ENCODE data around the gene HPS3.

The HPS3 gene

DNA sequence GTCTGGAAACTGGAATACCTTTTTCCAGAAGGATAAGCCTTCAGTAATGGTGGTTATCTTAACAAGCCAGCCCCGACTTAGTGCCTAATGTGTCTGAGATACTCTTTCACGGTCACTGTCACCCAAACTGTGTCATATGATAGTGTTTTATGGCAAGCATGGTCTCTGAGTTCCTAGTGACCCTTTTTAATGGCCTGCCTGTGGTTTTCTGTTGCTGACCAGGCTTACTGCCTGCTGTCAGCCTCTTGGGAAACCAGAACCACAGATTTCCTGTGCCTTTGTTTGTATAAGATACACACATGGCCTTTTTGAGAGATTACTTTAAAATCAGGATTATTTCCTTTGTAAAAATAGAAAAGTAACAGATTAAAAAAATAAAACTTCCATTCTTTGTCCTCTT lies 22.4 kb downstream of the HPS3 start:
- no peak overlapping the region for H3K4me3 ChIP-seq (ENCODE audit: low read depth in 1 of 2, low read length in 2 of 2)
- H3K36me3 ChIP-seq (ENCODE audit: control insufficient read depth in 1 of 2, insufficient read depth in 2 of 2, low read length in 2 of 2): peaks cover 20 to 47% of the 10 kb centered on the region in 2 donors
- H3K27ac ChIP-seq (ENCODE audit: low read depth, low read length): no peak overlapping the region
- H3K9ac ChIP-seq (ENCODE audit: low read depth in 1 of 2, low read length in 2 of 2): no peak overlapping the region
- no peaks in the 10 kb centered on the region for H3K4me1 ChIP-seq (ENCODE audit: control insufficient read depth in 1 of 2, insufficient read depth in 2 of 2, low read length in 2 of 2)
- no peaks in the 10 kb centered on the region for H3K9me3 ChIP-seq (ENCODE audit: control insufficient read depth in 1 of 2, low read length in 2 of 2)
- H3K27me3 ChIP-seq (ENCODE audit: control insufficient read depth in 1 of 2, insufficient read depth in 2 of 2, low read length in 2 of 2): no peaks in the 10 kb centered on the region

DNA sequence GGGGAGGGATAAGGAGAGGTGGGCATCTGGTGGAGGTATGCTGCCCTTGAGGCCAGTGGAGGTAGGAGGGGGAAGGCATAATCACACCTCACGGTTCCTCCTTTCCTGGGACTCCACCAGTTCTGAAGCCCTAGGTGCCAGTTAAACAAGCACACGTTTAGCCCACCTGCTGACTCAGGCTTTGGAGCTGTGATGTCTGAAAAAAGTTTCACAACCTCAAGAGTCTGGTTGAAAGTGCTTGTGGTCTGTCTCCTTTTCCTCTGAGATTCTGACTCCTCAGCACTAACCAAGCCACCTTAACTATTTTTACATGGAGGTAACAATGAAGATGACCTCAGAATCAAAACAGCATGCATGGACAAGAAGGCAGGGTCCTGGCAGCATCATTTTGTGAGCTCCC lies 23.0 kb downstream of the HPS3 start:
- Histone ChIP-seq H3K9me3 (ENCODE audit: control insufficient read depth in 1 of 2, low read length in 2 of 2) (no peaks in the 10 kb centered on the region), H3K4me1 (ENCODE audit: control insufficient read depth in 1 of 2, insufficient read depth in 2 of 2, low read length in 2 of 2) (no peaks in the 10 kb centered on the region), H3K36me3 (ENCODE audit: control insufficient read depth in 1 of 2, insufficient read depth in 2 of 2, low read length in 2 of 2) (peaks cover 23 to 46% of the 10 kb centered on the region in 2 donors), H3K4me3 (ENCODE audit: low read depth in 1 of 2, low read length in 2 of 2) (no peak overlapping the region), H3K27ac (ENCODE audit: low read depth, low read length) (no peak overlapping the region), H3K27me3 (ENCODE audit: control insufficient read depth in 1 of 2, insufficient read depth in 2 of 2, low read length in 2 of 2) (no peaks in the 10 kb centered on the region), H3K9ac (ENCODE audit: low read depth in 1 of 2, low read length in 2 of 2) (no peak overlapping the region)

- Histone ChIP-seq H3K9me3 (ENCODE audit: control insufficient read depth in 1 of 2, low read length in 2 of 2) (no peaks in the 10 kb centered on the region), H3K9ac (ENCODE audit: low read depth in 1 of 2, low read length in 2 of 2) (no peak overlapping the region), H3K27me3 (ENCODE audit: control insufficient read depth in 1 of 2, insufficient read depth in 2 of 2, low read length in 2 of 2) (no peaks in the 10 kb centered on the region), H3K27ac (ENCODE audit: low read depth, low read length) (no peak overlapping the region), H3K36me3 (ENCODE audit: control insufficient read depth in 1 of 2, insufficient read depth in 2 of 2, low read length in 2 of 2) (peaks cover 25 to 56% of the 10 kb centered on the region in 2 donors), H3K4me1 (ENCODE audit: control insufficient read depth in 1 of 2, insufficient read depth in 2 of 2, low read length in 2 of 2) (no peaks in the 10 kb centered on the region), H3K4me3 (ENCODE audit: low read depth in 1 of 2, low read length in 2 of 2) (no peak overlapping the region)
Measured at GRCh38 chr3:149153402-149153801, 24.0 kb downstream of the HPS3 start.

- Histone ChIP-seq H3K27ac (ENCODE audit: low read depth, low read length) (no peak overlapping the region), H3K36me3 (ENCODE audit: control insufficient read depth in 1 of 2, insufficient read depth in 2 of 2, low read length in 2 of 2) (peaks cover 28 to 77% of the 10 kb centered on the region in 2 donors), H3K9ac (ENCODE audit: low read depth in 1 of 2, low read length in 2 of 2) (no peak overlapping the region), H3K4me3 (ENCODE audit: low read depth in 1 of 2, low read length in 2 of 2) (no peak overlapping the region), H3K4me1 (ENCODE audit: control insufficient read depth in 1 of 2, insufficient read depth in 2 of 2, low read length in 2 of 2) (no peaks in the 10 kb centered on the region), H3K27me3 (ENCODE audit: control insufficient read depth in 1 of 2, insufficient read depth in 2 of 2, low read length in 2 of 2) (no peaks in the 10 kb centered on the region), H3K9me3 (ENCODE audit: control insufficient read depth in 1 of 2, low read length in 2 of 2) (no peaks in the 10 kb centered on the region)
Measured at GRCh38 chr3:149160754-149161300, 31.4 kb downstream of the HPS3 start.

- Histone ChIP-seq H3K4me3 (ENCODE audit: low read depth in 1 of 2, low read length in 2 of 2) (no peak overlapping the region), H3K4me1 (ENCODE audit: control insufficient read depth in 1 of 2, insufficient read depth in 2 of 2, low read length in 2 of 2) (no peaks in the 10 kb centered on the region), H3K9ac (ENCODE audit: low read depth in 1 of 2, low read length in 2 of 2) (no peak overlapping the region), H3K27me3 (ENCODE audit: control insufficient read depth in 1 of 2, insufficient read depth in 2 of 2, low read length in 2 of 2) (no peaks in the 10 kb centered on the region), H3K9me3 (ENCODE audit: control insufficient read depth in 1 of 2, low read length in 2 of 2) (no peaks in the 10 kb centered on the region), H3K27ac (ENCODE audit: low read depth, low read length) (no peak overlapping the region), H3K36me3 (ENCODE audit: control insufficient read depth in 1 of 2, insufficient read depth in 2 of 2, low read length in 2 of 2) (peaks cover 28 to 75% of the 10 kb centered on the region in 2 donors)
Measured at GRCh38 chr3:149162007-149162406, 32.6 kb downstream of the HPS3 start.

- Histone ChIP-seq H3K27me3 (ENCODE audit: control insufficient read depth in 1 of 2, insufficient read depth in 2 of 2, low read length in 2 of 2) (no peaks in the 10 kb centered on the region), H3K4me3 (ENCODE audit: low read depth in 1 of 2, low read length in 2 of 2) (no peak overlapping the region), H3K36me3 (ENCODE audit: control insufficient read depth in 1 of 2, insufficient read depth in 2 of 2, low read length in 2 of 2) (peaks cover 23 to 69% of the 10 kb centered on the region in 2 donors), H3K27ac (ENCODE audit: low read depth, low read length) (no peak overlapping the region), H3K4me1 (ENCODE audit: control insufficient read depth in 1 of 2, insufficient read depth in 2 of 2, low read length in 2 of 2) (no peaks in the 10 kb centered on the region), H3K9me3 (ENCODE audit: control insufficient read depth in 1 of 2, low read length in 2 of 2) (no peaks in the 10 kb centered on the region), H3K9ac (ENCODE audit: low read depth in 1 of 2, low read length in 2 of 2) (no peak overlapping the region)
Measured at GRCh38 chr3:149163066-149163465, 33.6 kb downstream of the HPS3 start.

DNA sequence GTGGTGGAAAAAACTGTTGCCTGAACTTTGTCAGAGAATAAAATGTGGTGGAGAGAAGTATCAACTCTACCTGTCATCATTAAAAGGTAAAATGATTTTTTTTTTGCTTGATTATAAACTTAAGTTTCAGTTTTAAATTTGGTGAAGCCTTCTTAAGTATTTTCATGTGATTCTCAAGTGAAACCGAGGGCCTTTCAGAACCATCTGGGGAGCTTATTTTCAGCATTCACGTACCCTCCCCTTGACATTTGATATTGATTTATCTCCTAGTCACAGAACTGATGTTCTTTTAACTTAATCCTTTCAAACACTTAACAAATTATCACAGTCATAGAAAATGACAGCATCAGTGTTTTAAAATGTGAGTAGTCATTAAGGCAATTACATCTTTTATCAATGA lies 38.5 kb downstream of the HPS3 start:
- H3K9ac ChIP-seq (ENCODE audit: low read depth in 1 of 2, low read length in 2 of 2): no peak overlapping the region
- no peak overlapping the region for H3K27ac ChIP-seq (ENCODE audit: low read depth, low read length)
- no peaks in the 10 kb centered on the region for H3K27me3 ChIP-seq (ENCODE audit: control insufficient read depth in 1 of 2, insufficient read depth in 2 of 2, low read length in 2 of 2)
- peaks cover 29 to 59% of the 10 kb centered on the region in 2 donors for H3K36me3 ChIP-seq (ENCODE audit: control insufficient read depth in 1 of 2, insufficient read depth in 2 of 2, low read length in 2 of 2)
- no peaks in the 10 kb centered on the region for H3K4me1 ChIP-seq (ENCODE audit: control insufficient read depth in 1 of 2, insufficient read depth in 2 of 2, low read length in 2 of 2)
- no peak overlapping the region for H3K4me3 ChIP-seq (ENCODE audit: low read depth in 1 of 2, low read length in 2 of 2)
- no peaks in the 10 kb centered on the region for H3K9me3 ChIP-seq (ENCODE audit: control insufficient read depth in 1 of 2, low read length in 2 of 2)

GRCh38 chr3:149170672-149171071 lies 41.2 kb downstream of the HPS3 start:
- H3K9ac ChIP-seq (ENCODE audit: low read depth in 1 of 2, low read length in 2 of 2): no peak overlapping the region
- H3K4me1 ChIP-seq (ENCODE audit: control insufficient read depth in 1 of 2, insufficient read depth in 2 of 2, low read length in 2 of 2): no peaks in the 10 kb centered on the region
- peaks cover 24 to 42% of the 10 kb centered on the region in 2 donors for H3K36me3 ChIP-seq (ENCODE audit: control insufficient read depth in 1 of 2, insufficient read depth in 2 of 2, low read length in 2 of 2)
- no peak overlapping the region for H3K27ac ChIP-seq (ENCODE audit: low read depth, low read length)
- H3K9me3 ChIP-seq (ENCODE audit: control insufficient read depth in 1 of 2, low read length in 2 of 2): no peaks in the 10 kb centered on the region
- H3K27me3 ChIP-seq (ENCODE audit: control insufficient read depth in 1 of 2, insufficient read depth in 2 of 2, low read length in 2 of 2): no peaks in the 10 kb centered on the region
- no peak overlapping the region for H3K4me3 ChIP-seq (ENCODE audit: low read depth in 1 of 2, low read length in 2 of 2)

GRCh38 chr3:149174901-149175300 lies 45.5 kb downstream of the HPS3 start:
- Histone ChIP-seq H3K9me3 (ENCODE audit: control insufficient read depth in 1 of 2, low read length in 2 of 2) (no peaks in the 10 kb centered on the region), H3K27ac (ENCODE audit: low read depth, low read length) (no peak overlapping the region), H3K4me3 (ENCODE audit: low read depth in 1 of 2, low read length in 2 of 2) (no peak overlapping the region), H3K27me3 (ENCODE audit: control insufficient read depth in 1 of 2, insufficient read depth in 2 of 2, low read length in 2 of 2) (no peaks in the 10 kb centered on the region), H3K4me1 (ENCODE audit: control insufficient read depth in 1 of 2, insufficient read depth in 2 of 2, low read length in 2 of 2) (no peaks in the 10 kb centered on the region), H3K9ac (ENCODE audit: low read depth in 1 of 2, low read length in 2 of 2) (no peak overlapping the region), H3K36me3 (ENCODE audit: control insufficient read depth in 1 of 2, insufficient read depth in 2 of 2, low read length in 2 of 2) (peaks cover 15 to 30% of the 10 kb centered on the region in 2 donors)

- no peaks in the 10 kb centered on the region for H3K27me3 ChIP-seq (ENCODE audit: control insufficient read depth in 1 of 2, insufficient read depth in 2 of 2, low read length in 2 of 2)
- no peaks in the 10 kb centered on the region for H3K9me3 ChIP-seq (ENCODE audit: control insufficient read depth in 1 of 2, low read length in 2 of 2)
- peaks cover 9 to 17% of the 10 kb centered on the region in 2 donors for H3K36me3 ChIP-seq (ENCODE audit: control insufficient read depth in 1 of 2, insufficient read depth in 2 of 2, low read length in 2 of 2)
- H3K27ac ChIP-seq (ENCODE audit: low read depth, low read length): no peak overlapping the region
- H3K4me3 ChIP-seq (ENCODE audit: low read depth in 1 of 2, low read length in 2 of 2): no peak overlapping the region
- H3K4me1 ChIP-seq (ENCODE audit: control insufficient read depth in 1 of 2, insufficient read depth in 2 of 2, low read length in 2 of 2): no peaks in the 10 kb centered on the region
- no peak overlapping the region for H3K9ac ChIP-seq (ENCODE audit: low read depth in 1 of 2, low read length in 2 of 2)
Measured at GRCh38 chr3:149177122-149177521, 47.7 kb downstream of the HPS3 start.

GRCh38 chr3:149179220-149179619 lies 49.8 kb downstream of the HPS3 start:
- Histone ChIP-seq H3K4me1 (ENCODE audit: control insufficient read depth in 1 of 2, insufficient read depth in 2 of 2, low read length in 2 of 2) (no peaks in the 10 kb centered on the region), H3K36me3 (ENCODE audit: control insufficient read depth in 1 of 2, insufficient read depth in 2 of 2, low read length in 2 of 2) (peaks cover 6 to 10% of the 10 kb centered on the region in 2 donors), H3K9ac (ENCODE audit: low read depth in 1 of 2, low read length in 2 of 2) (no peak overlapping the region), H3K9me3 (ENCODE audit: control insufficient read depth in 1 of 2, low read length in 2 of 2) (no peaks in the 10 kb centered on the region), H3K27ac (ENCODE audit: low read depth, low read length) (no peak overlapping the region), H3K27me3 (ENCODE audit: control insufficient read depth in 1 of 2, insufficient read depth in 2 of 2, low read length in 2 of 2) (no peaks in the 10 kb centered on the region), H3K4me3 (ENCODE audit: low read depth in 1 of 2, low read length in 2 of 2) (no peak overlapping the region)
